CD14-positive monocyte (primary cell): ENCODE measurements around the gene DMXL1. TPM values are rescaled to one million over a fixed set of nuclear protein-coding genes. Genes with fewer than 3 reads are reported as not detected.

Source experiments
- DNase-seq, 3 donors: peaks; one replicate each; pipeline ENCODE4 v3.0.0-alpha.2; 2011 to 2022
- H2AFZ ChIP-seq: 2 replicates; pipeline ENCODE4 v1.6.0; 2012; ENCODE audit warnings: mild to moderate bottlenecking, low read depth, low read length, inconsistent platforms; ENCODE audit not compliant: insufficient read depth, poor library complexity, severe bottlenecking
- H3K27ac ChIP-seq, 2 donors: 1 replicate in 1 of 2; 2 replicates in 1 of 2; pipeline ENCODE4 v1.5.1; 2012 to 2013; ENCODE audit warnings: low read length in 2 of 2, control low read depth in 1 of 2, inconsistent platforms in 1 of 2, low read depth in 1 of 2, mild to moderate bottlenecking in 1 of 2
- H3K27me3 ChIP-seq, 2 donors: one replicate each; pipeline versions ENCODE4 v1.6.0 to v1.6.1; 2011 to 2013; ENCODE audit warnings: low read length in 2 of 2; ENCODE audit not compliant: control insufficient read depth in 2 of 2, insufficient read depth in 2 of 2
- H3K36me3 ChIP-seq, 2 donors: replicated peaks in 1 of 2; 1 replicate in 1 of 2; 2 replicates in 1 of 2; pipeline versions ENCODE4 v1.5.1 to v1.6.1; 2012 to 2013; ENCODE audit warnings: low read length in 2 of 2, control low read depth in 1 of 2, inconsistent platforms in 1 of 2, mild to moderate bottlenecking in 1 of 2; ENCODE audit not compliant: insufficient read depth in 2 of 2, control insufficient read depth in 1 of 2
- H3K4me1 ChIP-seq, 2 donors: 1 replicate in 1 of 2; 2 replicates in 1 of 2; pipeline versions ENCODE4 v1.5.1 to v1.6.1; 2012 to 2013; ENCODE audit warnings: low read length in 2 of 2, control low read depth in 1 of 2, inconsistent platforms in 1 of 2, mild to moderate bottlenecking in 1 of 2, moderate library complexity in 1 of 2; ENCODE audit not compliant: insufficient read depth in 2 of 2, control insufficient read depth in 1 of 2
- H3K4me2 ChIP-seq: replicated peaks from 2 replicates; pipeline ENCODE3; 2012; ENCODE audit warnings: low read length, moderate library complexity, mild to moderate bottlenecking; ENCODE audit not compliant: poor library complexity, severe bottlenecking; ENCODE audit errors: extremely low read depth
- H3K4me3 ChIP-seq, 3 experiments: fragments of 200-600 bp in 1 of 3; sonication (generic) in 1 of 3; replicated peaks in 1 of 3; 1 replicate in 2 of 3; 2 replicates in 1 of 3; pipeline ENCODE4 v1.5.1; 2011 to 2013; ENCODE audit warnings: low read length in 3 of 3, mild to moderate bottlenecking in 3 of 3, control low read depth in 2 of 3, low read depth in 2 of 3, inconsistent platforms in 1 of 3, moderate library complexity in 1 of 3
- H3K79me2 ChIP-seq: 2 replicates; pipeline ENCODE4 v1.6.0; 2012; ENCODE audit warnings: mild to moderate bottlenecking, control low read depth, inconsistent platforms, low read length, moderate library complexity; ENCODE audit not compliant: insufficient read depth
- H3K9ac ChIP-seq: 2 replicates; pipeline ENCODE4 v1.6.0; 2017; ENCODE audit warnings: low read length, mild to moderate bottlenecking; ENCODE audit not compliant: insufficient read depth, poor library complexity, severe bottlenecking
- H3K9me3 ChIP-seq, 2 donors: replicated peaks in 1 of 2; 1 replicate in 1 of 2; 2 replicates in 1 of 2; pipeline versions ENCODE4 v1.5.1 to v1.6.1; 2012 to 2013; ENCODE audit warnings: low read length in 2 of 2, control low read depth in 1 of 2; ENCODE audit not compliant: control insufficient read depth in 1 of 2, insufficient read depth in 1 of 2
- H4K20me1 ChIP-seq: 2 replicates; pipeline ENCODE4 v1.6.0; 2012; ENCODE audit warnings: mild to moderate bottlenecking, low read length, control low read depth, moderate library complexity; ENCODE audit not compliant: insufficient read depth
- H3K27ac Mint-ChIP-seq, 7 donors: one replicate each; pipeline ENCODE4 v1.8.0; 2020; ENCODE audit warnings: mild to moderate bottlenecking in 7 of 7, mixed read lengths in 7 of 7, moderate library complexity in 6 of 7, inconsistent platforms in 2 of 7
- H3K27me3 Mint-ChIP-seq, 3 donors: one replicate each; pipeline ENCODE4 v1.8.0; 2021 to 2022; ENCODE audit warnings: low read depth in 3 of 3, mild to moderate bottlenecking in 3 of 3, mixed read lengths in 3 of 3, moderate library complexity in 3 of 3, inconsistent platforms in 1 of 3
- H3K36me3 Mint-ChIP-seq, 2 donors: one replicate each; pipeline ENCODE4 v1.8.0; 2020; ENCODE audit warnings: mixed read lengths in 2 of 2, inconsistent platforms in 1 of 2, mild to moderate bottlenecking in 1 of 2
- H3K4me1 Mint-ChIP-seq: one replicate; pipeline ENCODE4 v1.8.0; 2020; ENCODE audit warnings: mild to moderate bottlenecking, mixed read lengths
- H3K4me3 Mint-ChIP-seq, 2 donors: one replicate each; pipeline ENCODE4 v1.8.0; 2020; ENCODE audit warnings: mild to moderate bottlenecking in 2 of 2, mixed read lengths in 2 of 2, moderate library complexity in 1 of 2
- H3K9me3 Mint-ChIP-seq, 7 donors: one replicate each; pipeline ENCODE4 v1.8.0; 2020 to 2022; ENCODE audit warnings: mixed read lengths in 7 of 7, mild to moderate bottlenecking in 6 of 7, moderate library complexity in 6 of 7, inconsistent platforms in 2 of 7
- CTCF ChIP-seq: fragments of 200-600 bp; IDR thresholded peaks from one replicate; pipeline ENCODE4 v1.8.0; 2022; ENCODE audit warnings: antibody characterized with exemption, mild to moderate bottlenecking
- WGBS: methylation state at CpG from one replicate; pipeline ENCODE4 v1.1.5; 2013; ENCODE audit warnings: missing lambda C conversion rate; ENCODE audit not compliant: insufficient coverage; 5-methylcytosine and 5-hydroxymethylcytosine counted together
- intact Hi-C, 2 donors: fragments of 100-400 bp; cut with micrococcal nuclease; formaldehyde crosslinking; loops; one replicate each; pipeline versions ENCODE4 v1.15.0 to v1.15.1; 2023
- polyA plus RNA-seq, 3 donors: library from polyadenylated mRNA; depleted of rRNA in 1 of 3; unstranded in 2 of 3; stranded (reverse) in 1 of 3; fragments of 300-500 nt in 2 of 3; fragments of >200 nt in 1 of 3; fragmentation: Illumina TruSeq in 2 of 3; gene quantifications; 1 replicate in 2 of 3; 2 replicates in 1 of 3; pipeline ENCODE4 v1.2.3, GENCODE V29; 2012 to 2021

The DMXL1 gene
- polyA plus RNA-seq, 3 donors = 15.5 to 20.5 (median 19.5) TPM

DNA sequence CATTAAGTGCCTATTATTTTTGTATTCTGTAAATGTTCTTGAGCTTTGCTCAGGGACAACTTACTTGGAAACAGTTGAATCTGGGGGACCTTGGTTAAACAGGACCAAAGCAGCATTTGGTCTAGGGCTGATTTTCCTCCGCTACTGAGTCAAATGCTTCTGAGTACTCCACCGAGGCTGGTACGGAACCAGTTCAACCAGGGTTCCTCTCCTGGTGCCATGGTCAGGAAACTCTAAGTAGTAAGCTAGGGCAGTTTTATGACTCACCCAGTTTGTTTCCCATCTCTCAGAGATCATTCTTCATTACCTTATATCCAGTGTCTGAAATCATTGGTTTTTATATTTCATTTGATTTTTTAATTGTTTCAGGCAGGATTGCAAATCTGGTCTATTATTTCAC is 173.0 kb downstream of the DMXL1 start:
- Histone ChIP-seq H3K4me3 (no peak overlapping the region), H3K27ac (no peak overlapping the region), H3K9me3 (no peaks in the 10 kb centered on the region), H2AFZ (no peak overlapping the region), H3K4me1 (no peaks in the 10 kb centered on the region), H4K20me1 (no peaks in the 10 kb centered on the region), H3K4me2 (no peak overlapping the region), H3K27me3 (no peaks in the 10 kb centered on the region), H3K79me2 (no peaks in the 10 kb centered on the region), H3K36me3 (peaks cover 25 to 83% of the 10 kb centered on the region in 2 donors), H3K9ac (no peak overlapping the region)
- Mint-ChIP-seq H3K4me3 (no peak overlapping the region), H3K27me3 (no peaks in the 10 kb centered on the region), H3K36me3 (peaks cover 43 to 45% of the 10 kb centered on the region in 2 donors), H3K4me1 (no peaks in the 10 kb centered on the region), H3K9me3 (no peaks in the 10 kb centered on the region), H3K27ac (peak overlapping the region in 2 of 7 donors; percentile 28 to 75)
- no CpG with 5 or more reads among the region's 3 CpGs for WGBS
- intact Hi-C loops = no loop called here
- DNase-seq = no peak
- TF ChIP-seq CTCF = no peak

- DNase-seq = no peak
- Histone ChIP-seq H3K9me3 (peaks cover 0 to 12% of the 10 kb centered on the region in 2 donors), H3K36me3 (peaks cover 10 to 53% of the 10 kb centered on the region in 2 donors), H3K27ac (no peak overlapping the region), H3K27me3 (no peaks in the 10 kb centered on the region), H3K4me1 (no peaks in the 10 kb centered on the region), H2AFZ (no peak overlapping the region), H3K4me3 (no peak overlapping the region), H4K20me1 (no peaks in the 10 kb centered on the region), H3K4me2 (no peak overlapping the region), H3K9ac (no peak overlapping the region), H3K79me2 (no peaks in the 10 kb centered on the region)
- no peak for TF ChIP-seq CTCF
- WGBS = 100% methylated on average over 2 of the region's 7 CpGs
- intact Hi-C loops = loop anchor here in 1 of 2 donors (10.0 kb wide), 1 partner anchor 266 kb away; the partner anchor contains the start of gene DTWD2
- H3K4me1 Mint-ChIP-seq = no peaks in the 10 kb centered on the region
- H3K4me3 Mint-ChIP-seq = no peak overlapping the region
- peaks cover 0 to 2% (median 0%) of the 10 kb centered on the region in 3 donors for H3K27me3 Mint-ChIP-seq
- H3K27ac Mint-ChIP-seq = no peak overlapping the region
- H3K36me3 Mint-ChIP-seq = peaks cover 16 to 31% of the 10 kb centered on the region in 2 donors
- peaks cover 2 to 7% (median 5%) of the 10 kb centered on the region in 7 donors for H3K9me3 Mint-ChIP-seq
These were observed 180.3 kb downstream of the DMXL1 start for GRCh38 chr5:119250946-119251901.
